ENCODE results near the gene EPB41L5.

Gene EPB41L5

DNA sequence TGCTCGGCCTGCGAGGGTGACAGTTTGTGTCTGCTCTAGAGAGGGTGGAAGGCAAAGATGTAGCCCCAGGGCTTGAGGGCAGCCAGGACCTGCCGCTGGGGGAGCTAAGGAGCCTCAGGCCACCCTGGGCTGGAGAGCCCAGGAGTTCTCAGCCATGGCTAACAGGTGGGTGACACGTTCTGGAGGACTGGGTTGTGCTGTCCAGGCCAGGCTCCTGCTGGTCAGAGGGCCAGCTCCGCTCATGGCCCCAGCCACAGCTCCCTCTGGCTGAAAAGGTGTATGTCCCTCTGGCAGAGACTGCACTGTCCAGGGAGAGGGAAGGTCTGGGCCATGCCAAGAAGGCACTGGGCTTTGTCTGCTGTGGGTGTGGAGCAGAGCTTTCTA, 191.1 kb downstream of the EPB41L5 start:
- FAIRE-seq: no peak

DNA sequence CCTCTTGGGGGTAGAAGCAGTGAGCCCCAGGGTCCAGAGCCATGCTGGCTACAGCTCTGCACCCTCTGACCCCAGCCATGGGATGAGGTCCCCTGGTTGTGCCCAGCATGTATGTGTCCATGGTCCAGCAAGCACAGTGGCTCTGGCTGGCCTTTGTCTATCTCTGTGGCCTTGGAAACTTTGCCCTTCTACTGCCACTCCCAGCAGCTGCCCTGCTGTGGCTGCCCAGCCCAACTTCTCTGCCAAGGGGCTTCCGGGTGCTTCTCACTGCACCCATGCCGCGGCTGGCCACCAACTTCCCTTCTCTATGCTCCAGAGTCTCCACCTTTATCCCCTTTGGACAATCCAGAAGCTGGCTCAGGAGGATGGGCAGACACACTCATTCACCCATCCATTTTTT, 191.5 kb downstream of the EPB41L5 start:
- no peak for FAIRE-seq

DNA sequence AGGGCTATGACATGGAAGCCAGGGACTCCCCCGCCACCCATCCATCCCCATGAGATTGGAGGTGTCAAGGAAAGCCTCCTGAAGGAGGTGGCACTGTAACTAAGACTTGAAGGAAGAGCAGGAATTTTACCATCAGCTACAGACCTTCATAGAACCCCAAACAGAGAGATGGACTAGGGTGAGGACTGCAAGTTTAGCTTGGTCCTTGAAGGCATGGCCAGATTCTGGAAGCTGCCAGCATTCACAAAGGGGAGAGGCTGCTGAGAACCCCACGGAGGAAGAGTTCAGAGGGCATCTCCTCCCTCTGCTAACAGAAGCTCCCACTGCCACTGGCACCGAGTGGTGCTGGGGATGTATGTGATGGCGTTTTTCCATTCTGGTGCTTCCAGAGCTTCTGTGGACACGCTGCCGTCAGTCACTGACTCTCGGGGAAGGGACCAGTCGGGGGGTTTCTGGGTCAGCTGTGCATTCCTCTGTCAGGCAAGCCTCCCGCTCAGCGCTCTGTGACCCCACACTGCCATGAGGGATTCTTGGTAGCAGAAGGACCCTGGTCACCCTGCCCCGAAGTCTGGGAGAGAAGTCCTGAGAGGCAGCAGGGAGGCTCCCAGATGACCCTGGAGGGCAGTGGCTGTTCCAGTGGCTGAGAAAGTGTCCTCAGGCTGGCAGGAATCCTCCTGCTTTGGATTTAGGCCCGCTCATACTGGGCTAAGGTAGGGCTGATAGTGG, 192.2 kb downstream of the EPB41L5 start:
- no peak for FAIRE-seq

DNA sequence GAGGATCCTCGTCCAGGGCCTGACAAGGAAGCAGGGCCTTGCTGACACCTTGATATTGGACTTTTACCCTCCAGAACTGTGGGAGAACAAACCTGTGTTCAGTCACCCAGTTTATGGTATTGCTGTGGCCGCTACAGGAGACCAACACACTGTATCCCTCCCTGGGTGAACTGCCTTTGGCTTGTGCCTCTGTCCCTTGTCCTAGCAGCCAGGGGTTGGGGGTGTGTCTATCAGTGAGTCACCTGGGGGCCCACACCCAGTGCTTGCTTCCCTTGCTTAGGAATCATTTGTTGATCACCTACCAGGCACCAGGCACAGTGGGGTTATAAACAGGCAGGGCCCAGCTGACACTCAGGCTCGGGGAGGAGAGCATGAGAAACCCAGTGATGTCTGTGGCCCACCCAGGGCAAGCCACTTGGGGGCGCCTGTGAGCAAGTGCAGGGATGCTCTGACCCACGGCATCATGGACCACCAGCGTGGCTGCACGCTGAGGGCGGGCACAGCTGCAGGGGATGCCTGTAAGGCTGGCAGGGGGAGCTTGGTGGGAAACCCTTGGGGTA, 193.2 kb downstream of the EPB41L5 start:
- no peak for FAIRE-seq

DNA sequence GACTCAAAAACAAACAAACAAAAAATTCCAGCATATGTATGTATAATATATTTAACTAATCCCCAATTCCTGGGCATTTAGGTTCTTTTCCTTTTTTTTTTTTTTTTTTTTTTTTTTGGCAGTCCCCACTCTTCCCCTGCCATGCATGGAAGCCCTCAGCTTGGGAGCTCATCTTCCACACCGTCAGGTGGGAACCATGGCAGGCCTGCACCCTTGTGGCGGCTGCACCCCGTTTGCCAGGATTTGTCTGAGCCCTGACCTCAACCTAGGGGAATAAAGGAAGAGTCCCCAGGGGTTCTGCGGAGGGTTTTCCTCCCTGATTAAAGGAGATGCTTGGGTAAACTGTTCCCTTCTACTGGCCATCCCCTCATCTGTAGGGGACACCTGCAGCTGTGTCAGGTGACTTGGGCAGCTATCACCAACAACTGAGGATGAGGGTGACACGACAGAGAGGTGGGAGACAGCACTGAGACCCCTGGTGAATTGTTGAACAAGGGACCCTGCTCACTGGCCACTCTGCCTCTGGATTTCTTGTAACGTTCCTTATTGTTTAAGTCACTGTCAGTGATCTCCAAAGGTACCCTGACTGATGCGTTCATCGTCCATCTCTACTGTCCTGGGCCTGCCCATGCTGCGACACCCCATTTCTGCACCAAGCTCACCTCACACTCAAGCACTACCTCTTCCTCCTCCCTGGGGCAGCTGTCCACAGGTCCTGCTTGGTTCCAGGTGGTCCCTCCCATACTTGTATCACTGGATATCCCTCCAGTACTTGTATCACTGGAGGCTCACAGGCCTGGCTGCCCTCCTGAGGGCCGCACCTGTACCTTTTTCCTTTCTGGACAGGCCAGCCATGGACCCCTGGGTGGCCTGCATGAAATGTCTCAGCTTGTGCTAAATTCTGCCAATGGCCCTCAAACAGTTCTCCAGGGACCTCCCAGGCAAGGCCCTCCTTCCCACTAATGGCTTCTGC, 195.8 kb downstream of the EPB41L5 start:
- no peak for FAIRE-seq

DNA sequence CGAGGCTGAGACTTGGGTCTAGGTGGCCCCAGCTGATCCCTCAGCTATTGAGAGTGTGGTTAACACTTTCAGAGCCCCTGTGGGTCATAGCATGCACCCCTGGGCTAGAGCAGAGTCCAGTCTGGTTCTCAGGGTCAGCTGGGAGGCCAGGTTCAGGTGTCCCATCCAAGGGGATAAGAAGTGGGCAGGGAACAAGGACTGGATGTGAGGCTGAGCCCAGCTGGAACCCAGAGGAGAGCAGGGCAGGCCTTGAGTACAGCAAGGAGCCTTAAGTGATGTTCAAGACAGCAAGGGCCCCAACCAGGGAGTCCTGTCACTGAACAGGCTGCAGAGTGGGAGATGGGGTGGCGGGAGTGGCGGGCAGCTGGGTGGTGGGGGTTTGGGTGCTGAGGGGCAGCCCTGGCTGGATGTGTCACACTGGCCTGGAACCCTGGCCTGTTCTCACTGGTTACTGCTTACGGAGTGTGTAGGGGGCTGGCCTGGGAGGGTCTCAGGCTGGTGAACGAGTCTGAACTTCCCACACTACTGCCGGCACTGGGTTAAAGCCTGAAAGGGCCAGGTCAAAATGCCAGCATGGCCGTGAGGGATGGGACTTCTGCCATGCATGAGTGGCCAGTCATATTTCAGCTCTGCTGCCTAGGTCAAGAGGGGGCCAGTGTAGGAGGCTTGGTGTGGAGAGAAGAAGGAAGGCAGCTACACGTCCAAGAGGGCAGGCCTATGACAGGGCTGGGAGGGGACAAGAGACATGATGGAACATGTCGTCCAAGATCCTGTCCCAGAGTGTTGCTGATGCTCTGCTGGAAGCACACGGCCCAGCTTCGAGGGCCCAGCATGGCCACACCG, 196.8 kb downstream of the EPB41L5 start:
- FAIRE-seq: no peak

DNA sequence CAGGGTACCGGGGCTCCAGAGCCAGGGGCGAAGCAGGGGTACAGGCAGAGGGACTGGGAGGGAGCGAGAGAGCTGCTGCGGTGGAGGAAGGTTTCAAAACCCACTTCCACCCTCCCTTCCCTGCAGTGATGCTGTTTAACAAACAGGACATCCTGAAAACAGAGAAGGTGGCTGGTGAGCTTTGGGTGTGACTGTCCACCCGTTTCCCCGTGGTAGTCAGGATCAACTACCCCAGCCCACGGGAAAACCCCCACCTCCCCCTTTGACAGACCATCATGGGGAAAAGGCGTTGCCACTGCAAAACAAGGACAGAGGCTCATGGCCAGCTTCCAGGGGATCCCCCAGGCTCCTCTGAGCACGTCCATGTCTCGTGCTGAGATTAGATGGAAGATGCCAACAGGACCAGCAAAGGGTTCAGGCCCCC, 197.4 kb downstream of the EPB41L5 start:
- FAIRE-seq: no peak

DNA sequence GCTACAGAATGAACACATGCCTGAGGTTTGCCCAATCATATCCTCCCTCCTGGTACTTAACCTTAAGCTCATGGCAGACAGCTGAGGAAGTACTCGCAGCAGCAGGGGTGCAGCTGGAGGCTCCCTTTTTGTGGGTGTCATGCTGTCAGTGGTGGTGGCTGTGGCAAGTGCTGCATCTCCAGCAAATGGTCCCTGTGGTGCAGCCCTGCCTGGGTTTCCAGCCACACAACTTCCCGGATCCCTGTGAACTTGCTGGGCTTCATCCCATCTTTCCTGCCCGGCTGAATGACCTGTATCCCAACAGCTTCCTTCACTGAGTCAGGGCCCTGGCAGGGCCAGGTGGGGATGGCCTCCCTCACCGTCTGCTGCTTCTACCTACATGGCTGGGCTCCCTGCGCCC, 205.3 kb downstream of the EPB41L5 start:
- no peak for FAIRE-seq

DNA sequence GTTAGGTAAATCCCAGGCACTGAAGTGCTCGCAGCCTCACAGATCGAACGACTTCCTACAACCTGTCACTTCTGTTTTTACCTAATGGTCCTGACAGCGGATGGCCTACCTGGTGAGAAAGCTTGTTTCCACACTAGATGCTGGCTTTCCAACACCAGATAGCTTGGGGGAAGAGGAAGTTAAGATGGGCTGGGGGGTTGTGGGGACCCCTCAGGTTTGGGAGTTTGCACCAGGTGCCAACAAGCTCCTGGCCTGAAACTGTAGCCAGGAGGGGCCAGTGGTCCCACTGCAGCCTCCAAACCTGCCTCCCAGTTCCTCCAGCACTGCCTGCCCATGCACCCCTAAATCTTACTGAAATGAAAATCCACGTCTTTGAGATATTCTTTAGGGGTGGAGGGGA, 206.4 kb downstream of the EPB41L5 start:
- FAIRE-seq: no peak

DNA sequence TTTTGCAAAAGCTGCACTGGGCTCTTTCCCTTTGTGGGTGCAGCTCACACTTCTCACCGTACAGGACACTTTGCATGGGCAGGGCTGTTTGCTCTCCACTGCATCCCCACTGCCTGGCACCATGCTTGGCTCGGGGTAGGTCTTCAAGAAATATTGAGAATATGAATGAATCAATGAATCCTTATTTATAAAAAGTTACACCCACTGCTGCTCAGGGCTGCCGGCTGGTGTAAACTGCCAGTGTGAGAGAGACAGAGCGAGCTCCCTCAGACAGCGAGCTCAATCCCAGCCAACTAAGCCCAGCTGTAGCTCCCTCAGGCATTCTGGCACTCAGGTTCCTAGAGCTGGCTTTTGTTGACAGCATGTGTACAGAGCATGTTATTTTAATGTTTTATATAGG, 206.9 kb downstream of the EPB41L5 start:
- no peak for FAIRE-seq

DNA sequence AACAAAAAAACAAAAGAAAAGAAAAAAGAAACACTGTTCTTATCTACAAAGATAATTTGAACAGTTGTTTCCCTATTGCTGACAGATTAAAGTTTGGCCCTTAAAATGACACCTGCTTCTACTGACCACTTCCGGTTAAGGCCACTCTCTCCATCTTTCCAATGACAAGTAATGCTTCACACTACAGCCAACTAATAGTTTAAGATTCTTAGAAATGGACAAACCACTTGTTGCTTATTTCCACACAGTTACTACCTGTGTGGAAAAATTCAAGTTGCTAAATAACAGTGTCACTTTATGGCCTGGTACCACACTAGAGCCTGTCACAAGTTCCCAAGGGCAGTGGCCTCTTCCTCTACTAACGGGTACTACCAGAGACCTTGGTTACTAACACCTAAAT, 207.9 kb downstream of the EPB41L5 start:
- no peak for FAIRE-seq

DNA sequence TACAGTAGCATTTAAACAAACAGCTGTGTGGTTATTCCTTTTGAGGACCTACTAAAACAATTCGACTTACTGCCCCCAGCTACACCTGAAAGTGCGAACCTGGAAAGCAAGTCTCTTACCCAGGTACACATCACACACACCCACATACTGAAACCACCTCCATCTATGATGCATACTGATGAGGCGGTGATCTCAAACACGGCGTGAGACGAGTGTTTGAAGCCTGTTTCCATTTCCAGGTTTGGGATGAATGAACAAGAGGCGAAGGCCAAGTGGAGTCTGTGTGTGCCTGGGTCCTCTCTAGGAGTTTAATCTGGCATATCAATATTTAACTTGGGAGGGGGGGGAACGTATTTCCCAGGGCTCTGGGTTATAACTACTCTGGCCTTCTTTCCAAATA, 208.7 kb downstream of the EPB41L5 start:
- no peak for FAIRE-seq

DNA sequence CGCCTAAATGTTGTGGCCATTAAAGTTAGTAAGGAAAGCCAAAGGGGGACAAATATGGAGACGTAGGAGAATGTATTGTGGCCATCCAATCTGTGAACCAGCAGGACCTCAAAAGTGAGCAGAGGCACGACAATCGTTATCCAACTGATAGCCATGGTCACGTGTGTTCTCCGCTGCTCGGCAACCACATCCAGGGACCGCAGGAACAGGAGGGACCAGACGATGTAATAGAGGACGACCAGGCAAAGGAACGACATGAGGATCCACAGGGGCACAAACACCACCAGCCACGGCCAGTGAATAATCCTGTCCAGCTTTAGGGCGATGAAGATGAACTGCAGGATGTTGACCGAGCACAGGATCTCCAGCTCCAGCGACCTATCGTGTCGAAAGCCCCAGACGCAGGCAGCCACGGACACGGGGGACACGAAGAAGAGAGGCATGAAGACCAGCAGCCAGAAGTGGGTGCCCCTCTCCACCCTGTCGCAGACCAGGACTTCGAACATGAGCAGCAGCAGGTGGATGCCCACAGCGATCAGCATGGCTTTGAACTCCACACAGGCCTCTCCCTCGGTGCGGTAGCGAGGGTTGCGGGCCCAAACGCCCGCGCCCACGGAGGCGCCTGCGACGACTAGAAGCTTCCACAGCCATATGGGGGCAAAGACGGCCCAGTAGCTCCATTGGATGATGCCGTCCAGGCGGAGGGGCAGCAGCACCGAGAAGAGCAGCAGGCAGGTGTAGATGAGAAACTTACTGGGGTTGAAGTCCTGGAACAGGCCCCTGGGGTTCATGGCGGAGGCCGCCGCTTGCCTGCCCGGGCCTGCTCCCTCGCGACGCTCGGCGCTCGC, 209.5 kb downstream of the EPB41L5 start:
- FAIRE-seq: no peak

DNA sequence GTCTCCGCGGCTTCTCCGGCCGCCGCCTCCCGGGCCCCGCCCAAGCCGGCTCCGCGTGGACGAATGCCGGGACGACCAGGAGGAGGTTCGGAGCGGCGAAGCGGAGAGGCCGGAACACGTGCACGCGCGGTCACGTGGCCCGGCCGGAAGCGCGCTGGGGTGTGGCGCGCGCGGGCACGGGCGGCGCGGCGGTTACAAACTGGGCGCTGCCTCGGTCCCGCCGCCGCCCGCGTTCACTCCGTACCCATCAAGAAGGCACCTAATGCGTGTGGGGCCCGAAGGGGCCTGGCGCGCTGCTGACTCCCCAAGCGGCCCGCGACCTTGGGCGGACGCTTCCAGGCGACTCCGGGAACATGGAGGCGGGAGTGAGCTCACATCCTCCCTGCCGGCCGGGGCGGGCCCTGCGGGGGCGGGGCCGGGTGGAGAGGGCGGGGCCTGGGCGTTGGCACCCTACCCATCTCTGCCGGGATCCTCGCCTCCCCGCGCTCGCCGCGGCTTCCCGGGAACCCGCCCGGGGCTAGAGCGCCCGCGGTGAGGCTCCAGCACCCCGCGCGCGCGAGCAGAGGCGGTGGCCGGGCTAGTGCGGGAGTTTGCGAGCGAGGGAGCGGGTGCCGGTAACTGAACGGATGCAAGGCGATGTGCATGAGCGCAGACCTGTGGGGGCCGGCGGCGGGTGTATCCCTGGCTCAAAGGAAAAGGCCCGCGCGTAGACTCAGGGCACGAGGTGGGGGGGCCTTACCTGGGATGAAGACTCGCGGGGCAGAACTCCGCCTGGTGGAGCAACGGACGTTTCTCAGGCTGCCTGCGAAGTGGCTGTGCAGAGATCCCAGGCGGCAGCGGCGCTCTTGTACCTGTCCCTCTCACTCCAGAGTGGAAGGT, 210.4 kb downstream of the EPB41L5 start, which contains the start of gene TMEM185B:
TSS of gene TMEM185B (minus strand) at position 367 of the 879 bp plus-strand sequence. CDS start 424 bp downstream, outside the sequence.
- FAIRE-seq: no peak

DNA sequence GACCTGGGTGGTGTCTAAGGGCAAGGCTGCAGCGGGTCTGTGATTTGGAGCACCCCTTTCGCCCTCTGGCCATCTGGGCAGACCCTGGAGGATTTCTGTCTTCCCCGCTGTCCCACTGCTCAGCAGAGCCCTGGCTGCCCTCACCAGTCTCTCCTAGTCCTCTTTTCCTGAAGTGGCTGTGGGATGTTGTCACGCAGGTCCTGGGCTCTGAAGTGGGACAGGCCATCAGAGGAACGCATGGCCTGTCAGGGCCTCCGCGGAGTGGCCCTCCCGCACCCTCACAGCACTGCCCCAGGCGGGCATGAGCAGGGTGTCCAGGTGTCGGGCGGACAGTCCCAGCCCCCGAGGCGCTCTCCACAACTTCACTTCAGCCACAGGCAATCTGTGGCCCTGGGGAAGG, 211.4 kb downstream of the EPB41L5 start:
- no peak for FAIRE-seq

DNA sequence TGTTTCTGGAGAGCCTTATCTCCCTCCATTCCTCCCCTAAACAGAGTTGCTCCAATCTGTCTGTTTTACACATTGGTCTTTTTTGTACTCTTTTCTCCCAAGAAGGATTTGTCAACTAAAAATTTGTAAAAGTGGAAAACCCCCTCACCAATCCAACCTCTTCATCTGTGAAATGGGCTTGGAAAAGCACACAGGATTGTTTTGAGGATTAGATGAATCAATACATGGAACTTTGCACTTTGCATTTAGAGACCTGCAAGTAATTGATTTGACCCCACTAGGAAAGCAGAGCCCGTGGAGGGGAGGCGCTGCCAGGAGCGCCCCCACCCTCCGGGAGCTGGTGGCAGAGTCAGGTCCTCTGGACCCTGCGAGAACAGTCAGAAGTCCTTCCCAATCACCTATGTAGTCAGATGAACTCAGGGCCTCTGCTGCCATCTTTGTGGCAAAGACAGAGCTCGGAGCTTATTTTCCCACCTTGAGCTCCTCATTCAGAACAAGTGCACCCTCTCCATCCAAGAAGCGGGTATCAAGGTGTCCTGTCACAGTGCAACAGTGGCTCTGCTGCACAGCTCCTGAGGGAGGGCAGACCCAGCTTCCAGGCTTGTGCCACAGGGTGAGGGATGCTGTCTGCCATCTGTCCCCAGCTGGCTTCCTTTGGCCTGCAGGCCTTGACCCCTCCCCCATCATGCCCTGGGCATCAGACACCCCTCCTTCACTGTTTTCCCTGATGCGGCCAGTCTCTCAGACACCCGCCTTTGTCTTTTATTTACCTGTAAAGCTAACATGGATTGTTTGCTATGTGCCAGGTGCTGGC, 212.1 kb downstream of the EPB41L5 start:
- no peak for FAIRE-seq

DNA sequence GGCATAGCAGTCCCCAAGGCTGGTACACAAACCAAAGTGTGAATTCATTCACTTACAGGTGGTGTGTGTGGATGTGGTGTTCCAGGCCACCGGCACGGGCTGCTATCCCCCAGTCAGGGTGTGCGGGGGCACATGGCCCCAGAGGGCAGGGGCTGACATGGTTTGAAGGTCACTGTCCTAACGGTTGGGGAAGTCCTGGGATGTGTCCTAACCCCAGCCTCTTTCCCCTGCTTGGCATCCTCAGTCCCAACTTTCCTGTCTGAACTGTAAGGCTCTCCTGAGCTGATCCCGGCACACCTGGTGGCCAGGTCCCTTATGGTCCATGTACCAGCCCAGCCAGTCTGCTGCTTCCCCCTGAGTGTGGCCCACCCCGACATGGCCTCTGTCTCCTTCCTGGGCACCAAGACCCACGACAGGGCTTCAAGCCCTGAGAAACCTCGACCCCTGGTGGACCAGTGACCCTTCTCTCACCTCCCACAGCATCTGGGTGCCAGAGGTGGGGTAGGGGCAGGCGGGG, 212.7 kb downstream of the EPB41L5 start:
- FAIRE-seq: no peak

DNA sequence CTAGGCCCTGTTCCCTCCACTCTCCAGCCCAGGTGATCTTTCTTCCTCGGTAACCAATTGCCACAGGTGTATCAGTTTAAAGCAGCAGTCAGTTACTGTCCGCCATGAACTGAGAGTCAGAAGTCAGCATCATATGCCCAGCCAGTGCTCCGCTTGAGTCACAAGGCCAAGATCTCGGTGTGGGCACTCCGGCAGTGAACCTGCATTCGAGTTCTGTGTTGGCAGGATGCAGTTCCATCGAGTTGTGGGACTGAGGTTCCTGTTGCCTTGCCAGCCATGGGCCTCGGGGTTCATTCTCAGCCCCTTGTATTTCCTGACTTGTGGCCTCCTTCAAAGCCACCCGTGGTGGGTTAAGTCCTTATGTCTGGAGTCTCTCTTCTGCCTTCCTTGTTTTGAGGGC, 213.4 kb downstream of the EPB41L5 start:
- no peak for FAIRE-seq
